GM21737 (cell line): ENCODE results near the gene RAP2B.
"Not testable (repeated sequence)": the region's sequence is repeated elsewhere in the genome, so short reads cannot be mapped to it uniquely, and the experiment has no call there.

ENCODE experiments used
- ATAC-seq: cut with Tn5 transposase; IDR thresholded peaks from one replicate; pipeline ENCODE4 v1.9.1; 2021; ENCODE audit warnings: mild to moderate bottlenecking, moderate library complexity; ENCODE audit not compliant: unreplicated experiment

RAP2B gene

GRCh38 chr3:153161714-153162512, at the start of gene RAP2B:
Gene RAP2B (plus strand): TSS chr3:153162226. CDS start chr3:153162694, 468 bp downstream.
- peak; percentile 53 for ATAC-seq

- ATAC-seq, result no peak
These were observed 48.5 kb upstream of the RAP2B start for GRCh38 chr3:153113541-153113940.

- ATAC-seq, result not testable (repeated sequence)
These were observed 47.8 kb upstream of the RAP2B start for GRCh38 chr3:153114270-153114669.

- ATAC-seq, result no peak
These were observed 46.7 kb upstream of the RAP2B start for GRCh38 chr3:153115326-153115725.

- ATAC-seq, result no peak
These were observed 34.2 kb upstream of the RAP2B start for GRCh38 chr3:153127788-153128187.

GRCh38 chr3:153129426-153129825, 32.6 kb upstream of the RAP2B start:
- ATAC-seq, result no peak

- no peak for ATAC-seq
These were observed 32.2 kb upstream of the RAP2B start for GRCh38 chr3:153129866-153130265.

- peak; percentile 83 for ATAC-seq
These were observed 31.6 kb upstream of the RAP2B start for GRCh38 chr3:153130312-153130977.

- peak; percentile 37 for ATAC-seq
These were observed 24.4 kb upstream of the RAP2B start for GRCh38 chr3:153137626-153138025.

- ATAC-seq, result peak; percentile 73
These were observed 23.5 kb upstream of the RAP2B start for GRCh38 chr3:153138276-153139210.

GRCh38 chr3:153142961-153143360, 19.1 kb upstream of the RAP2B start:
- ATAC-seq, result no peak

GRCh38 chr3:153144071-153144470, 18.0 kb upstream of the RAP2B start:
- ATAC-seq, result no peak

- ATAC-seq, result no peak
These were observed 17.2 kb upstream of the RAP2B start for GRCh38 chr3:153144779-153145178.

- ATAC-seq, result no peak
These were observed 16.6 kb upstream of the RAP2B start for GRCh38 chr3:153145454-153145853.

GRCh38 chr3:153146191-153147053, 15.6 kb upstream of the RAP2B start:
- no peak for ATAC-seq

- ATAC-seq, result no peak
These were observed 11.0 kb upstream of the RAP2B start for GRCh38 chr3:153150991-153151390.

GRCh38 chr3:153155786-153156185, 6.2 kb upstream of the RAP2B start:
- ATAC-seq, result not testable (repeated sequence)

- no peak for ATAC-seq
These were observed 3.8 kb upstream of the RAP2B start for GRCh38 chr3:153158189-153158588.

GRCh38 chr3:153158961-153159735, 2.9 kb upstream of the RAP2B start:
- ATAC-seq, result no peak
